KBM-7 (cell line): ENCODE measurements around the gene CDH11.

Experiments
- DNase-seq: peaks from one replicate; pipeline ENCODE4 v3.0.0-alpha.2; 2015
- in situ Hi-C: fragments of 300-500 bp; cut with MboI; formaldehyde crosslinking; loops from 2 replicates; pipeline ENCODE4 v1.14.3; 2020; ENCODE audit warnings: low sequenced_read_pairs, low pct_unique_long_range_greater_than_20kb, mixed read lengths

Gene CDH11

GRCh38 chr16:64952177-64952576, 169.7 kb downstream of the CDH11 start:
- in situ Hi-C loops: no loop called here

GRCh38 chr16:64951193-64951592, 170.7 kb downstream of the CDH11 start:
- in situ Hi-C loops: no loop called here
- DNase-seq: no peak

More at GRCh38 chr16:64952177-64952576, 169.7 kb downstream of the CDH11 start:
- no peak for DNase-seq

- in situ Hi-C loops: no loop called here
Observed at GRCh38 chr16:64950731-64951130, 171.1 kb downstream of the CDH11 start.

GRCh38 chr16:64950262-64950661, 171.6 kb downstream of the CDH11 start:
- DNase-seq: no peak
- in situ Hi-C loops: no loop called here

More at GRCh38 chr16:64950731-64951130, 171.1 kb downstream of the CDH11 start:
- no peak for DNase-seq

- in situ Hi-C loops: no loop called here
- no peak for DNase-seq
Observed at GRCh38 chr16:64948056-64948455, 173.8 kb downstream of the CDH11 start.

- DNase-seq: no peak
- in situ Hi-C loops: no loop called here
Observed at GRCh38 chr16:64947651-64948050, 174.2 kb downstream of the CDH11 start.

- in situ Hi-C loops: no loop called here
- DNase-seq: no peak
Observed at GRCh38 chr16:64933885-64934284, 188.0 kb downstream of the CDH11 start.

GRCh38 chr16:64926476-64926875, 195.4 kb downstream of the CDH11 start:
- DNase-seq: no peak
- in situ Hi-C loops: no loop called here

- in situ Hi-C loops: no loop called here
Observed at GRCh38 chr16:64925166-64925565, 196.7 kb downstream of the CDH11 start.

GRCh38 chr16:64924086-64924485, 197.8 kb downstream of the CDH11 start:
- in situ Hi-C loops: no loop called here
- no peak for DNase-seq

More at GRCh38 chr16:64925166-64925565, 196.7 kb downstream of the CDH11 start:
- DNase-seq: no peak

- no peak for DNase-seq
- in situ Hi-C loops: no loop called here
Observed at GRCh38 chr16:64919929-64920607, 201.8 kb downstream of the CDH11 start.

- in situ Hi-C loops: no loop called here
- DNase-seq: no peak
Observed at GRCh38 chr16:64919141-64919540, 202.7 kb downstream of the CDH11 start.

- in situ Hi-C loops: no loop called here
Observed at GRCh38 chr16:64916051-64916450, 205.8 kb downstream of the CDH11 start.

GRCh38 chr16:64910356-64910755, 211.5 kb downstream of the CDH11 start:
- DNase-seq: no peak

More at GRCh38 chr16:64916051-64916450, 205.8 kb downstream of the CDH11 start:
- no peak for DNase-seq

GRCh38 chr16:64907844-64908243, 214.0 kb downstream of the CDH11 start:
- DNase-seq: no peak
- in situ Hi-C loops: no loop called here

More at GRCh38 chr16:64910356-64910755, 211.5 kb downstream of the CDH11 start:
- in situ Hi-C loops: no loop called here

GRCh38 chr16:64903770-64904169, 218.1 kb downstream of the CDH11 start:
- no peak for DNase-seq
- in situ Hi-C loops: no loop called here

- in situ Hi-C loops: no loop called here
- DNase-seq: no peak
Observed at GRCh38 chr16:64900517-64900916, 221.3 kb downstream of the CDH11 start.

GRCh38 chr16:64900019-64900418, 221.8 kb downstream of the CDH11 start:
- in situ Hi-C loops: no loop called here
- DNase-seq: no peak

GRCh38 chr16:64898159-64898558, 223.7 kb downstream of the CDH11 start:
- DNase-seq: no peak
- in situ Hi-C loops: no loop called here
